ENCODE data around the gene CNDP1.

The CNDP1 gene

DNA sequence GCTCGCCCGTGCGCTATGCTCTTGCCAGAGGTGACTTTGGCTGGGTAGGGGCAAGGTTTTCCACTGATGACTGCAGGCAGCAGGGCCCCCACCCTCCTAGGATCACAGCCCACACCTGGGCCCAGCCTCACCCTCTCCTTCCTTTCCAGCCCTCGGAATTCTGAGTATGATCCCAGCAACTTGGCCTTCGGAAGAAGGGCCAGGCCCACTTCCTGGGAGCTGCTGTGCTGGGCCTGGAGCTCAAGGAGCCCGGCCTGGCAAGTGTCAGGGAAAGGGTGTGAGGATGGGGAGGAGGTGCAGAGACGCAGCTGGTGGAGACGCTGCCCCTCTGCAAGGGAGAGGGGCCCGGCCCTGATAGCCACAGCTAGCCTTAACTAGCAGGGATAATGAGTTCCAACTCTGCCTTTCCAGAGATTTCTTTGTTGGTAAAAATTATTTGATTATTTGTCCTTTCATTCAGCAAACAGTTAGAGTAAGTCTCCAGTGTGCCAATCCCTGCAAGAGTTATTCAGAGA lies 1.7 kb upstream of the CNDP1 start:
- no peaks in the 10 kb centered on the region for H3K36me3 ChIP-seq (replicated peaks; ENCODE audit: insufficient read depth, low read length)

DNA sequence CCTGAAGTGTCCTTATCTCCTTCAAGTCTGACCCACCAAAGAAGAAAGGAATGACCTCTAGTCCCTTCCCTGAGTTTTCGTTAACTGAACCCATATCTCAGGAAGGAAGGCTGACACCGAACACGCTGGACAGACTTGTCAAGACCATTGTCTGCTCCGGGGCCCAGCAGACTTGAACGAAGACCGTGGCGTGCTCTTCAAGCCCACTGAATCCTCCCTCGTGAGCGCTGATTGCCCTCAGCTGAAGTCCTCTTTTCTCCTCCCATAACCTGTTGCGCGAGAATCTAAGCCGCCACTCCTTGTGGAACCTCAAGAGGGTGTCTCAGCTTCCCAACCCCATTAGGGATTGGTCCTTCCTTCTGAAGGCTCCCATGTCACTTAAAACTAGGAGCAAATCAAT lies 634 bp upstream of the CNDP1 start:
- Histone ChIP-seq H4K20me1 (ENCODE audit: insufficient read depth, low read length) (no peaks in the 10 kb centered on the region), H3F3A (ENCODE audit: insufficient read depth, low read length) (peaks cover 15% of the 10 kb centered on the region), H3K36me3 (replicated peaks; ENCODE audit: insufficient read depth, low read length) (no peaks in the 10 kb centered on the region), H3K9ac (ENCODE audit: low read length) (no peak overlapping the region), H3K4me1 (ENCODE audit: low read length) (peaks cover 26% of the 10 kb centered on the region), H3K79me2 (ENCODE audit: low read length) (no peaks in the 10 kb centered on the region), H3K27ac (ENCODE audit: low read length) (no peak overlapping the region), H3K4me3 (ENCODE audit: low read length) (no peak overlapping the region), H2AFZ (ENCODE audit: low read length) (no peak overlapping the region), H3K9me3 (replicated peaks; ENCODE audit: insufficient read depth, low read length) (no peaks in the 10 kb centered on the region), H3K9me2 (replicated peaks; ENCODE audit: insufficient read depth, low read length) (no peaks in the 10 kb centered on the region), H3K4me2 (ENCODE audit: low read depth, low read length) (no peak overlapping the region), H3K27me3 (replicated peaks; ENCODE audit: insufficient read depth, low read length) (no peaks in the 10 kb centered on the region)
- DNase-seq: no peak
- TF ChIP-seq, protein P1, sequence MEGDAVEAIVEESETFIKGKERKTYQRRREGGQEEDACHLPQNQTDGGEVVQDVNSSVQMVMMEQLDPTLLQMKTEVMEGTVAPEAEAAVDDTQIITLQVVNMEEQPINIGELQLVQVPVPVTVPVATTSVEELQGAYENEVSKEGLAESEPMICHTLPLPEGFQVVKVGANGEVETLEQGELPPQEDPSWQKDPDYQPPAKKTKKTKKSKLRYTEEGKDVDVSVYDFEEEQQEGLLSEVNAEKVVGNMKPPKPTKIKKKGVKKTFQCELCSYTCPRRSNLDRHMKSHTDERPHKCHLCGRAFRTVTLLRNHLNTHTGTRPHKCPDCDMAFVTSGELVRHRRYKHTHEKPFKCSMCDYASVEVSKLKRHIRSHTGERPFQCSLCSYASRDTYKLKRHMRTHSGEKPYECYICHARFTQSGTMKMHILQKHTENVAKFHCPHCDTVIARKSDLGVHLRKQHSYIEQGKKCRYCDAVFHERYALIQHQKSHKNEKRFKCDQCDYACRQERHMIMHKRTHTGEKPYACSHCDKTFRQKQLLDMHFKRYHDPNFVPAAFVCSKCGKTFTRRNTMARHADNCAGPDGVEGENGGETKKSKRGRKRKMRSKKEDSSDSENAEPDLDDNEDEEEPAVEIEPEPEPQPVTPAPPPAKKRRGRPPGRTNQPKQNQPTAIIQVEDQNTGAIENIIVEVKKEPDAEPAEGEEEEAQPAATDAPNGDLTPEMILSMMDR (IDR thresholded peaks at IDR 0.05; ENCODE audit: low read length): no peak

More for the DNA sequence above, 1.7 kb upstream of the CNDP1 start:
- Histone ChIP-seq H3K4me1 (ENCODE audit: low read length) (peaks cover 37% of the 10 kb centered on the region), H3K79me2 (ENCODE audit: low read length) (no peaks in the 10 kb centered on the region), H3K4me3 (ENCODE audit: low read length) (no peak overlapping the region), H2AFZ (ENCODE audit: low read length) (no peak overlapping the region), H3K27ac (ENCODE audit: low read length) (no peak overlapping the region), H3K9me2 (replicated peaks; ENCODE audit: insufficient read depth, low read length) (no peaks in the 10 kb centered on the region), H3K27me3 (replicated peaks; ENCODE audit: insufficient read depth, low read length) (no peaks in the 10 kb centered on the region), H3K4me2 (ENCODE audit: low read depth, low read length) (no peak overlapping the region), H4K20me1 (ENCODE audit: insufficient read depth, low read length) (no peaks in the 10 kb centered on the region), H3K9me3 (replicated peaks; ENCODE audit: insufficient read depth, low read length) (no peaks in the 10 kb centered on the region), H3K9ac (ENCODE audit: low read length) (no peak overlapping the region), H3F3A (ENCODE audit: insufficient read depth, low read length) (peaks cover 15% of the 10 kb centered on the region)
- DNase-seq: no peak
- TF ChIP-seq EZH2phosphoT487 (IDR thresholded peaks at IDR 0.05; ENCODE audit: low read length) (no peak), EZH2 (optimal IDR thresholded peaks at IDR 0.05; ENCODE audit: low read depth, low read length) (no peak)
- TF ChIP-seq, protein P1 (IDR thresholded peaks at IDR 0.05; ENCODE audit: low read length): no peak

GRCh38 chr18:74534981-74535649 lies 815 bp downstream of the CNDP1 start:
- Histone ChIP-seq H3K27ac (ENCODE audit: low read length) (peak overlapping the region; percentile 86), H3K79me2 (ENCODE audit: low read length) (no peaks in the 10 kb centered on the region), H2AFZ (ENCODE audit: low read length) (0 out of 2 replicates have a peak overlapping the region, but pooled peaks have one; percentile 49), H3K36me3 (replicated peaks; ENCODE audit: insufficient read depth, low read length) (no peaks in the 10 kb centered on the region), H4K20me1 (ENCODE audit: insufficient read depth, low read length) (no peaks in the 10 kb centered on the region), H3K9ac (ENCODE audit: low read length) (peak overlapping the region; percentile 38), H3K4me1 (ENCODE audit: low read length) (peaks cover 16% of the 10 kb centered on the region), H3K27me3 (replicated peaks; ENCODE audit: insufficient read depth, low read length) (no peaks in the 10 kb centered on the region), H3F3A (ENCODE audit: insufficient read depth, low read length) (peaks cover 15% of the 10 kb centered on the region), H3K4me3 (ENCODE audit: low read length) (peak overlapping the region; percentile 30), H3K4me2 (ENCODE audit: low read depth, low read length) (peak overlapping the region; percentile 64), H3K9me3 (replicated peaks; ENCODE audit: insufficient read depth, low read length) (no peaks in the 10 kb centered on the region), H3K9me2 (replicated peaks; ENCODE audit: insufficient read depth, low read length) (no peaks in the 10 kb centered on the region)
- TF ChIP-seq, protein P1 (IDR thresholded peaks at IDR 0.05; ENCODE audit: low read length): no peak
- TF ChIP-seq EZH2 (optimal IDR thresholded peaks at IDR 0.05; ENCODE audit: low read depth, low read length) (no peak), EZH2phosphoT487 (IDR thresholded peaks at IDR 0.05; ENCODE audit: low read length) (no peak)
- peak; percentile 91 for DNase-seq
